Parathyroid adenoma (tissue), 2 donors: ENCODE measurements around the gene ANTKMT.

Experiments used
- H2AFZ ChIP-seq: fragments of 300-600 bp; sonication (generic); one replicate; pipeline ENCODE4 v1.7.0; 2017; ENCODE audit warnings: antibody characterized with exemption, mild to moderate bottlenecking
- H3K27ac ChIP-seq: fragments of 300-600 bp; sonication (generic); one replicate; pipeline ENCODE4 v1.7.0; 2017
- H3K27me3 ChIP-seq: fragments of 300-600 bp; sonication (generic); one replicate; pipeline ENCODE4 v1.7.0; 2017; ENCODE audit warnings: low read length; ENCODE audit not compliant: control insufficient read depth, insufficient read depth
- H3K36me3 ChIP-seq: fragments of 300-600 bp; sonication (generic); one replicate; pipeline ENCODE4 v1.7.0; 2017; ENCODE audit warnings: low read length; ENCODE audit not compliant: control insufficient read depth, insufficient read depth
- H3K4me1 ChIP-seq: fragments of 300-600 bp; sonication (generic); one replicate; pipeline ENCODE4 v1.7.0; 2017; ENCODE audit warnings: control low read depth
- H3K4me2 ChIP-seq: fragments of 300-600 bp; sonication (generic); one replicate; pipeline ENCODE4 v1.7.0; 2017; ENCODE audit warnings: low read length
- H3K4me3 ChIP-seq: fragments of 300-600 bp; sonication (generic); one replicate; pipeline ENCODE4 v1.7.0; 2017; ENCODE audit warnings: low read depth, low read length
- H3K79me2 ChIP-seq: fragments of 300-600 bp; sonication (generic); one replicate; pipeline ENCODE4 v1.7.0; 2017; ENCODE audit warnings: control low read depth
- H3K9ac ChIP-seq: fragments of 300-600 bp; sonication (generic); one replicate; pipeline ENCODE4 v1.7.0; 2017; ENCODE audit warnings: mild to moderate bottlenecking
- H3K9me3 ChIP-seq: fragments of 300-600 bp; sonication (generic); one replicate; pipeline ENCODE4 v1.7.0; 2017; ENCODE audit warnings: low read length; ENCODE audit not compliant: control insufficient read depth
- TF ChIP-seq, protein P1 (sequence below): fragments of 300-600 bp; sonication (generic); IDR thresholded peaks from one replicate; pipeline ENCODE4 v1.7.0; 2017; ENCODE audit warnings: antibody characterized with exemption, mild to moderate bottlenecking
- donor health status: primary hyperparathyroidism.

ANTKMT gene

GRCh38 chr16:700684-701584 lies 20.0 kb upstream of the ANTKMT start:
- Histone ChIP-seq H3K4me2 (no peak overlapping the region), H3K4me1 (no peaks in the 10 kb centered on the region), H3K9ac (no peak overlapping the region), H3K4me3 (no peak overlapping the region), H3K79me2 (peaks cover 31% of the 10 kb centered on the region), H3K36me3 (no peaks in the 10 kb centered on the region), H3K9me3 (no peaks in the 10 kb centered on the region), H3K27ac (no peak overlapping the region), H3K27me3 (peaks cover 10% of the 10 kb centered on the region), H2AFZ (no peak overlapping the region)
- TF ChIP-seq, protein P1, sequence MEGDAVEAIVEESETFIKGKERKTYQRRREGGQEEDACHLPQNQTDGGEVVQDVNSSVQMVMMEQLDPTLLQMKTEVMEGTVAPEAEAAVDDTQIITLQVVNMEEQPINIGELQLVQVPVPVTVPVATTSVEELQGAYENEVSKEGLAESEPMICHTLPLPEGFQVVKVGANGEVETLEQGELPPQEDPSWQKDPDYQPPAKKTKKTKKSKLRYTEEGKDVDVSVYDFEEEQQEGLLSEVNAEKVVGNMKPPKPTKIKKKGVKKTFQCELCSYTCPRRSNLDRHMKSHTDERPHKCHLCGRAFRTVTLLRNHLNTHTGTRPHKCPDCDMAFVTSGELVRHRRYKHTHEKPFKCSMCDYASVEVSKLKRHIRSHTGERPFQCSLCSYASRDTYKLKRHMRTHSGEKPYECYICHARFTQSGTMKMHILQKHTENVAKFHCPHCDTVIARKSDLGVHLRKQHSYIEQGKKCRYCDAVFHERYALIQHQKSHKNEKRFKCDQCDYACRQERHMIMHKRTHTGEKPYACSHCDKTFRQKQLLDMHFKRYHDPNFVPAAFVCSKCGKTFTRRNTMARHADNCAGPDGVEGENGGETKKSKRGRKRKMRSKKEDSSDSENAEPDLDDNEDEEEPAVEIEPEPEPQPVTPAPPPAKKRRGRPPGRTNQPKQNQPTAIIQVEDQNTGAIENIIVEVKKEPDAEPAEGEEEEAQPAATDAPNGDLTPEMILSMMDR: no peak

- Histone ChIP-seq H3K36me3 (no peaks in the 10 kb centered on the region), H3K27ac (no peak overlapping the region), H3K9ac (no peak overlapping the region), H3K4me1 (no peaks in the 10 kb centered on the region), H2AFZ (no peak overlapping the region), H3K79me2 (peaks cover 31% of the 10 kb centered on the region), H3K4me2 (no peak overlapping the region), H3K27me3 (peaks cover 10% of the 10 kb centered on the region), H3K4me3 (no peak overlapping the region), H3K9me3 (no peaks in the 10 kb centered on the region)
- TF ChIP-seq, protein P1: no peak
Measured at GRCh38 chr16:702341-702740, 18.6 kb upstream of the ANTKMT start.

DNA sequence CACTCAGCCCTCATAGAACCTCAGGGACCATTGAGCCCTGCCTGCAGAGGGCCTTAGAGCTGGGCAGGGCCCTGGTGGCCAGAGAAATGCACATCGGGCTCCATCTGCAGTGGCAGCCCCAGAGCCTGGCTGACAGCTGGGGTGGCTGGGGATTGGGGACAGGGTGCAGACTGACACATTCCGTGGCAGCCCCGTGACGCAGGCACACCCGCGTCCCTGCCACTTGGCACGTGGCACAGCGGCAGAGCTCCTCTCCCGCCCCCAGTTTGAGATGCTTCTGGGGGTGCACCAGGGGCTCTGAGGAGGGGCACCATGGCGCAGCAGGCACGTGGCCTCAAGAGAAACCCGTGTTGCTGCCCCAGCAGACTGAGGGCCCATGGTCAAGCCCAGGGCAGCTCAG lies 17.5 kb upstream of the ANTKMT start:
- Histone ChIP-seq H3K27ac (no peak overlapping the region), H3K4me2 (no peak overlapping the region), H3K9ac (no peak overlapping the region), H3K79me2 (peaks cover 28% of the 10 kb centered on the region), H3K9me3 (no peaks in the 10 kb centered on the region), H2AFZ (no peak overlapping the region), H3K4me1 (no peaks in the 10 kb centered on the region), H3K27me3 (peaks cover 13% of the 10 kb centered on the region), H3K36me3 (no peaks in the 10 kb centered on the region), H3K4me3 (no peak overlapping the region)
- TF ChIP-seq, protein P1: no peak

- no peak overlapping the region for H3K4me3 ChIP-seq
- H2AFZ ChIP-seq: no peak overlapping the region
- H3K79me2 ChIP-seq: peaks cover 28% of the 10 kb centered on the region
- H3K27ac ChIP-seq: peak overlapping the region; percentile 47
- no peak overlapping the region for H3K4me2 ChIP-seq
- H3K27me3 ChIP-seq: peaks cover 13% of the 10 kb centered on the region
- H3K9ac ChIP-seq: no peak overlapping the region
- no peaks in the 10 kb centered on the region for H3K9me3 ChIP-seq
- H3K4me1 ChIP-seq: no peaks in the 10 kb centered on the region
- TF ChIP-seq, protein P1: no peak
- no peaks in the 10 kb centered on the region for H3K36me3 ChIP-seq
Measured at GRCh38 chr16:704047-704446, 16.9 kb upstream of the ANTKMT start.
